Keratinocyte (primary cell): ENCODE data around the gene SCPEP1. TPM values are rescaled to one million over a fixed set of nuclear protein-coding genes. Genes with fewer than 3 reads are reported as not detected.

Experiments used
- DNase-seq: peaks from one replicate; pipeline ENCODE4 v3.0.0-alpha.2; 2011; ENCODE audit warnings: low read depth, missing footprints, low spot score
- FAIRE-seq: peaks from 2 replicates; lab custom pipeline; 2011; peaks lifted over from hg19 to GRCh38; lab: Jason Lieb, UNC
- H2AFZ ChIP-seq: 2 replicates; pipeline ENCODE4 v1.6.0; 2012; ENCODE audit warnings: low read length, control low read depth, inconsistent platforms; ENCODE audit not compliant: control insufficient read depth
- H3K27ac ChIP-seq: 2 replicates; pipeline ENCODE4 v1.5.1; 2011; ENCODE audit warnings: low read length; ENCODE audit not compliant: control insufficient read depth, insufficient read depth
- H3K27me3 ChIP-seq: 3 replicates; pipeline ENCODE4 v1.6.0; 2011; ENCODE audit warnings: low read length; ENCODE audit not compliant: control insufficient read depth, insufficient read depth; ENCODE audit errors: extremely low read depth
- H3K36me3 ChIP-seq, 2 experiments: 2 replicates in 1 of 2; 3 replicates in 1 of 2; pipeline ENCODE4 v1.5.1; 2011; ENCODE audit warnings: low read length in 2 of 2, mild to moderate bottlenecking in 1 of 2; ENCODE audit not compliant: control insufficient read depth in 2 of 2, insufficient read depth in 2 of 2; ENCODE audit errors: extremely low read depth in 1 of 2
- H3K4me1 ChIP-seq: 3 replicates; pipeline ENCODE4 v1.5.1; 2011; ENCODE audit warnings: low read length; ENCODE audit not compliant: control insufficient read depth, insufficient read depth; ENCODE audit errors: extremely low read depth
- H3K4me2 ChIP-seq: 3 replicates; pipeline ENCODE4 v1.6.0; 2011; ENCODE audit warnings: low read depth, low read length; ENCODE audit not compliant: control insufficient read depth, insufficient read depth; ENCODE audit errors: extremely low read depth
- H3K4me3 ChIP-seq, 3 experiments: fragments of 200-600 bp in 1 of 3; sonication (generic) in 1 of 3; 2 replicates in 2 of 3; 3 replicates in 1 of 3; pipeline ENCODE4 v1.5.1; 2011 to 2016; ENCODE audit warnings: low read length in 3 of 3, mild to moderate bottlenecking in 3 of 3, control low read depth in 2 of 3, inconsistent platforms in 1 of 3, low read depth in 1 of 3, mixed read lengths in 1 of 3, mixed run types in 1 of 3, moderate library complexity in 1 of 3; ENCODE audit not compliant: control insufficient read depth in 2 of 3, insufficient read depth in 2 of 3; ENCODE audit errors: extremely low read depth in 1 of 3
- H3K79me2 ChIP-seq: 2 replicates; pipeline ENCODE4 v1.6.0; 2012; ENCODE audit warnings: low read length; ENCODE audit not compliant: control insufficient read depth, insufficient read depth
- H3K9ac ChIP-seq: 3 replicates; pipeline ENCODE4 v1.6.0; 2011; ENCODE audit warnings: low read length; ENCODE audit not compliant: control insufficient read depth, insufficient read depth; ENCODE audit errors: extremely low read depth
- H3K9me1 ChIP-seq: 3 replicates; pipeline ENCODE4 v1.6.0; 2011; ENCODE audit warnings: low read length; ENCODE audit not compliant: control insufficient read depth, insufficient read depth; ENCODE audit errors: extremely low read depth
- H3K9me3 ChIP-seq: 2 replicates; pipeline ENCODE4 v1.5.1; 2012; ENCODE audit warnings: low read depth, low read length; ENCODE audit not compliant: control insufficient read depth
- H4K20me1 ChIP-seq: 3 replicates; pipeline ENCODE4 v1.6.0; 2011; ENCODE audit warnings: low read length; ENCODE audit not compliant: control insufficient read depth, insufficient read depth; ENCODE audit errors: extremely low read depth
- CTCF ChIP-seq, 3 experiments: IDR thresholded peaks in 1 of 3; conservative IDR thresholded peaks in 1 of 3; optimal IDR thresholded peaks in 1 of 3; 2 replicates in 2 of 3; 3 replicates in 1 of 3; pipeline versions ENCODE3 to v1.5.1; 2011; ENCODE audit warnings: low read length in 3 of 3, mild to moderate bottlenecking in 3 of 3, moderate library complexity in 2 of 3, control low read depth in 1 of 3, inconsistent platforms in 1 of 3; ENCODE audit not compliant: insufficient read depth in 2 of 3; ENCODE audit errors: extremely low read depth in 1 of 3
- EZH2 ChIP-seq: IDR thresholded peaks from one replicate; pipeline ENCODE4 v1.6.1; 2012; ENCODE audit warnings: inconsistent platforms, mild to moderate bottlenecking, low read length, moderate library complexity
- dilution Hi-C: fragments of 300-500 bp; cut with MboI; formaldehyde crosslinking; loops from one replicate; pipeline ENCODE4 v1.7.0; 2020; ENCODE audit warnings: low sequenced_read_pairs; ENCODE audit not compliant: extremely low pct_ligation_motif_present
- polyA plus RNA-seq, 5 experiments: library from polyadenylated mRNA; depleted of rRNA in 3 of 5; stranded (reverse) in 3 of 5; stranded (forward) in 1 of 5; unstranded in 1 of 5; fragments of >200 nt; gene quantifications; 1 replicate in 1 of 5; 2 replicates in 3 of 5; 3 replicates in 1 of 5; pipeline versions ENCODE4 v1.2.1 to v1.2.3, GENCODE V29; 2011 to 2012; ENCODE audit warnings: missing spikeins in 2 of 5, low read depth in 1 of 5, low replicate concordance in 1 of 5

Gene SCPEP1
- polyA plus RNA-seq, 1 donor (not counting 4 experiments of a cell fraction or from before 2014, with no cell fraction given), result 34.4 TPM

- Histone ChIP-seq H3K4me1 (peaks cover 15% of the 10 kb centered on the region), H3K9ac (no peak overlapping the region), H3K9me3 (no peaks in the 10 kb centered on the region), H3K4me3 (no peak overlapping the region), H4K20me1 (no peaks in the 10 kb centered on the region), H3K27me3 (peaks cover 30% of the 10 kb centered on the region), H3K9me1 (no peaks in the 10 kb centered on the region), H3K36me3 (no peaks in the 10 kb centered on the region), H3K79me2 (no peaks in the 10 kb centered on the region), H3K4me2 (peak overlapping the region; percentile 51), H2AFZ (no peak overlapping the region), H3K27ac (no peak overlapping the region)
- TF ChIP-seq CTCF (optimal IDR thresholded peaks at IDR 0.05 in 1 of 3, IDR thresholded peaks at IDR 0.05 in 1 of 3, conservative IDR thresholded peaks at IDR 0.05 in 1 of 3; ENCODE audit: extremely low read depth in 1 of 3, insufficient read depth in 2 of 3, low read length in 3 of 3) (no peak), EZH2 (no peak)
- dilution Hi-C loops, result no loop called here
- FAIRE-seq (no peak), DNase-seq (no peak)
Observed at GRCh38 chr17:57044976-57045867, 67.3 kb downstream of the SCPEP1 start.

- FAIRE-seq (no peak), DNase-seq (no peak)
- Histone ChIP-seq H3K4me2 (peak overlapping the region; percentile 51), H3K79me2 (no peaks in the 10 kb centered on the region), H3K9ac (no peak overlapping the region), H3K9me1 (no peaks in the 10 kb centered on the region), H3K4me1 (peaks cover 15% of the 10 kb centered on the region), H3K27ac (no peak overlapping the region), H3K27me3 (peaks cover 30% of the 10 kb centered on the region), H3K36me3 (no peaks in the 10 kb centered on the region), H3K4me3 (no peak overlapping the region), H3K9me3 (no peaks in the 10 kb centered on the region), H2AFZ (peak overlapping the region; percentile 16), H4K20me1 (no peaks in the 10 kb centered on the region)
- dilution Hi-C loops, result no loop called here
- no peak for TF ChIP-seq CTCF (optimal IDR thresholded peaks at IDR 0.05 in 1 of 3, IDR thresholded peaks at IDR 0.05 in 1 of 3, conservative IDR thresholded peaks at IDR 0.05 in 1 of 3; ENCODE audit: extremely low read depth in 1 of 3, insufficient read depth in 2 of 3, low read length in 3 of 3)
- TF ChIP-seq EZH2, result no peak
Observed at GRCh38 chr17:57045868-57046704, 68.2 kb downstream of the SCPEP1 start.
